ENCODE results near the gene TBX15.

DNA sequence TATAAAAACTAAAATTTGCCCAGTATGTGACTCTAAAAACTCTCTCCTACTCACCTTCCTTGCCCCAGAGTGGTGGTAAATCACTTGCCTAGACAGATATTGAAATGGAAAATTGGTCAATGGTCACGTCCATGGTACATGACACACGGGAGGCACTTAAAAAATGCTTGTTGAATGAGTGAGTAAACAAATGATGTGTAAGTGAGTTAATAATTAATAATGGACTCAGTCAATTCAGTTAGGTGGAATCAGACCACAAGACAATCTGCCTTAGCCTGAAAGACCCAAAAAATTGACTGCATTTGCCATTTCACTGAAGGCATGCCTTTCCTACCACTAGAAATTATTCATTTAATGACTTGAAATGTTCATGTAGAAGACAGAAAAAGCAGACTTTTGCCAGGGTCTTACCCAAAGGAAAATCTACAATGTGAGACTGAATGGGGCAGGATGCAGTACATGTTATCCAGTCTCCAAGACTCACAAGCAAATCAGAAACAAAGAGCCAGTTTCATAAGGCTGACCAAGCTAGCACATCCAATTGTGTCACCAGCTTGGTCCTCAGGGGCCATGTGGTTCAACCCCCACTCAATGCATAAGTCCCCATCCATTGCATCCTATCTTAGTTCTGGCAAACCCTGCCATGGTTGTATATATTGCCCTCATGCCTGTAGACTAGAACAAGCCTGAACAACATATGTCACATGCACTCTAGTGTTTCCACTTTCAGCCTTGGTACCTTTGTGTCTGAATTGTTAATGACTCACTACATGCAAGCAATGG, 73.6 kb downstream of the TBX15 start:
- no peak for TF ChIP-seq POLR2AphosphoS5 (IDR thresholded peaks at IDR 0.05; ENCODE audit: low read depth, low read length)
- no peak for TF ChIP-seq TAF1 (IDR thresholded peaks at IDR 0.05; ENCODE audit: borderline replicate concordance, insufficient read depth, low read length)
- no peak for TF ChIP-seq FOXP2 (optimal IDR thresholded peaks at IDR 0.05; ENCODE audit: borderline replicate concordance, extremely low read depth, extremely low read length, insufficient read depth)
- TF ChIP-seq, protein P1, sequence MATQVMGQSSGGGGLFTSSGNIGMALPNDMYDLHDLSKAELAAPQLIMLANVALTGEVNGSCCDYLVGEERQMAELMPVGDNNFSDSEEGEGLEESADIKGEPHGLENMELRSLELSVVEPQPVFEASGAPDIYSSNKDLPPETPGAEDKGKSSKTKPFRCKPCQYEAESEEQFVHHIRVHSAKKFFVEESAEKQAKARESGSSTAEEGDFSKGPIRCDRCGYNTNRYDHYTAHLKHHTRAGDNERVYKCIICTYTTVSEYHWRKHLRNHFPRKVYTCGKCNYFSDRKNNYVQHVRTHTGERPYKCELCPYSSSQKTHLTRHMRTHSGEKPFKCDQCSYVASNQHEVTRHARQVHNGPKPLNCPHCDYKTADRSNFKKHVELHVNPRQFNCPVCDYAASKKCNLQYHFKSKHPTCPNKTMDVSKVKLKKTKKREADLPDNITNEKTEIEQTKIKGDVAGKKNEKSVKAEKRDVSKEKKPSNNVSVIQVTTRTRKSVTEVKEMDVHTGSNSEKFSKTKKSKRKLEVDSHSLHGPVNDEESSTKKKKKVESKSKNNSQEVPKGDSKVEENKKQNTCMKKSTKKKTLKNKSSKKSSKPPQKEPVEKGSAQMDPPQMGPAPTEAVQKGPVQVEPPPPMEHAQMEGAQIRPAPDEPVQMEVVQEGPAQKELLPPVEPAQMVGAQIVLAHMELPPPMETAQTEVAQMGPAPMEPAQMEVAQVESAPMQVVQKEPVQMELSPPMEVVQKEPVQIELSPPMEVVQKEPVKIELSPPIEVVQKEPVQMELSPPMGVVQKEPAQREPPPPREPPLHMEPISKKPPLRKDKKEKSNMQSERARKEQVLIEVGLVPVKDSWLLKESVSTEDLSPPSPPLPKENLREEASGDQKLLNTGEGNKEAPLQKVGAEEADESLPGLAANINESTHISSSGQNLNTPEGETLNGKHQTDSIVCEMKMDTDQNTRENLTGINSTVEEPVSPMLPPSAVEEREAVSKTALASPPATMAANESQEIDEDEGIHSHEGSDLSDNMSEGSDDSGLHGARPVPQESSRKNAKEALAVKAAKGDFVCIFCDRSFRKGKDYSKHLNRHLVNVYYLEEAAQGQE (IDR thresholded peaks at IDR 0.05; ENCODE audit: insufficient read depth in 1 of 2, low read depth in 2 of 2, low read length in 2 of 2): no peak

Data from PFSK-1 (cell line).